Colonic mucosa (tissue), 4 donors: Measurements from ENCODE around the gene SARNP. TPM values are rescaled to one million over a fixed set of nuclear protein-coding genes. Genes with fewer than 3 reads are reported as not detected.
"Not testable (repeated sequence)": the region's sequence is repeated elsewhere in the genome, so short reads cannot be mapped to it uniquely, and the experiment has no call there.

ENCODE experiments used
- DNase-seq: peaks from one replicate; pipeline ENCODE4 v3.0.0-alpha.2; 2020
- H3K27ac ChIP-seq: fragments of 200-600 bp; one replicate; pipeline ENCODE4 v1.8.0; 2021
- H3K27me3 ChIP-seq: fragments of 200-600 bp; one replicate; pipeline ENCODE4 v1.8.0; 2021
- H3K36me3 ChIP-seq: fragments of 200-600 bp; one replicate; pipeline ENCODE4 v1.8.0; 2021
- H3K4me1 ChIP-seq: fragments of 200-600 bp; one replicate; pipeline ENCODE4 v1.8.0; 2021; ENCODE audit warnings: mild to moderate bottlenecking
- H3K4me3 ChIP-seq: fragments of 200-600 bp; one replicate; pipeline ENCODE4 v1.8.0; 2021
- H3K9ac ChIP-seq, 2 donors: one replicate each; pipeline ENCODE4 v1.7.0; 2013; ENCODE audit warnings: control low read depth in 2 of 2, low read depth in 2 of 2, low read length in 2 of 2
- H3K9me3 ChIP-seq: fragments of 200-600 bp; one replicate; pipeline ENCODE4 v1.8.0; 2021
- CTCF ChIP-seq: fragments of 200-600 bp; IDR thresholded peaks from one replicate; pipeline ENCODE4 v1.8.0; 2022; ENCODE audit warnings: antibody characterized with exemption, mild to moderate bottlenecking
- intact Hi-C: fragments of 100-400 bp; cut with DNase I; formaldehyde crosslinking; loops from one replicate; pipeline ENCODE4 v1.14.1; 2022
- total RNA-seq, 2 donors: library from RNA; stranded (reverse); fragmentation: NEBNext Ultra II Directional in 1 of 2; extraction: Animal tissue kit (Norgen Biotek cat#: 25700) in 1 of 2; gene quantifications; one replicate each; pipeline ENCODE4 v1.2.1, GENCODE V29; 2021
- donor health status: healthy.
- donor health status: DM: no; HTN: no; CAD: no.
- donor health status: DM: no; HTN: no; CAD: no.

Gene SARNP
- total RNA-seq, 2 donors from 2014 or later: 52.3 to 53.0 TPM

DNA sequence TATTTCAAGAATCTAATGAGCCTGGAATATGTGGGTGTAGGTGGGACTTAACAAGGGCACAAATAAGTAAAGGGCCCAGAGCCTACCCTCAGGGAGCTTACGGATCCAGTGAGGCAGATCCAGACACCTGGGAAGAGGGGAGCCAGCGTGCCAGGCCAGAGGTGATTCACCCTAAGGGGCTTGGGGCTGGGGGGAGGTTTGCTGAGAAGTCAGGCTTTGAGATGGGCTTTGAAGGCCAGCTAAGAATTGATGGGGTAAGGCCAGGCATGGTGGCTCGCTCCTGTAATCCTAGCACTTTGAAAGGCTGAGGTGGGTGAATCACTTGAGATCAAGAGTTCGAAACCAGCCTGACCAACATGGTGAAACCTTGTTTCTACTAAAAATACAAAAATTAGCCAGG is 25.9 kb upstream of the SARNP start:
- no peak for TF ChIP-seq CTCF
- DNase-seq: no peak
- H3K4me1 ChIP-seq: no peaks in the 10 kb centered on the region
- no peaks in the 10 kb centered on the region for H3K36me3 ChIP-seq
- no peak overlapping the region for H3K4me3 ChIP-seq
- no peaks in the 10 kb centered on the region for H3K27me3 ChIP-seq
- intact Hi-C loops: no loop called here
- peak overlapping the region; percentile 47 for H3K27ac ChIP-seq
- H3K9ac ChIP-seq: no peak overlapping the region
- H3K9me3 ChIP-seq: no peaks in the 10 kb centered on the region

DNA sequence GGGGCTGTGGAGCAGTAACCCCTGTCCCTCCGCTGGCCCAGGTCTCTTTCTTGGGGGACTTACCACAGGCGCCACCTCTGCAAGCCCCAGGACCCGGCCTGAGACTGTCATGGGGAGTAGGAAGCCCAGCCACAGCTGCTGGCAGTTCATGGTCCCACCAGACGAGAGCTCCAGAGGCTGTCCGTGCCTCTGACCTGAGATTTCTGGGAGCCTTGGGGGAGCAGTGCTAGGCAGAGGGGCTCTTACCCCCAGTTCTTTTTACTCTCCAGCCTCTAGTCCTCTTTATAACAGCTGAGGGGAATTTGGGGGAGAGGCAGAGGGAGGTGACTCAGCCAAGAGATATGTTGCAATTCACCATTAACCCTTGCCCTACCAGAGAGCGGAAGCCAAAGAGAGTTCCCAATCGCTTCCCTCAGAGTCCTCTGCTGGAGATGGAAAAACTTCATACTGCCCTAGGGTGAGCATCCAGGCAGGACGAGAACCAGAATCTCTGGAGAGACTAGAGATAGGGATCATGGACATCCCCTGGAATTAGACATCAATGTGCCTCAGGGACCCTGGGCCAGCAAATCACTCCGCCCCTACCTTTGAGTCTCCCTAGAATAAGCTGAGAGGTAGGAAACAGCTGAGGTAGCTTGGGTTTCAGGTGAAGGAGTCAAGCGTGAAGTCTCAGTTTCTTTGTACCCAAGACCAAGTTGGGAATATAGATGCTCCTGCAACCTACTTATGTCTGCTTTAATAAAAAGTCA is 25.3 kb upstream of the SARNP start, which contains the start of gene MMP19:
MMP19 (minus strand) TSS at position 256 of the 749 bp plus-strand sequence; CDS start at position 150, 106 bp downstream.
- no peak for TF ChIP-seq CTCF
- DNase-seq: no peak
- H3K27ac ChIP-seq: peak within 1 kb of the TSS; percentile 47
- H3K9me3 ChIP-seq: no peaks in the 10 kb centered on the region
- no peaks in the 10 kb centered on the region for H3K27me3 ChIP-seq
- peak within 1 kb of the TSS; percentile 32 to 71 for H3K9ac ChIP-seq
- H3K4me1 ChIP-seq: no peaks in the 10 kb centered on the region
- intact Hi-C loops: no loop called here
- H3K36me3 ChIP-seq: no peaks in the 10 kb centered on the region
- H3K4me3 ChIP-seq: peak within 1 kb of the TSS; percentile 19

DNA sequence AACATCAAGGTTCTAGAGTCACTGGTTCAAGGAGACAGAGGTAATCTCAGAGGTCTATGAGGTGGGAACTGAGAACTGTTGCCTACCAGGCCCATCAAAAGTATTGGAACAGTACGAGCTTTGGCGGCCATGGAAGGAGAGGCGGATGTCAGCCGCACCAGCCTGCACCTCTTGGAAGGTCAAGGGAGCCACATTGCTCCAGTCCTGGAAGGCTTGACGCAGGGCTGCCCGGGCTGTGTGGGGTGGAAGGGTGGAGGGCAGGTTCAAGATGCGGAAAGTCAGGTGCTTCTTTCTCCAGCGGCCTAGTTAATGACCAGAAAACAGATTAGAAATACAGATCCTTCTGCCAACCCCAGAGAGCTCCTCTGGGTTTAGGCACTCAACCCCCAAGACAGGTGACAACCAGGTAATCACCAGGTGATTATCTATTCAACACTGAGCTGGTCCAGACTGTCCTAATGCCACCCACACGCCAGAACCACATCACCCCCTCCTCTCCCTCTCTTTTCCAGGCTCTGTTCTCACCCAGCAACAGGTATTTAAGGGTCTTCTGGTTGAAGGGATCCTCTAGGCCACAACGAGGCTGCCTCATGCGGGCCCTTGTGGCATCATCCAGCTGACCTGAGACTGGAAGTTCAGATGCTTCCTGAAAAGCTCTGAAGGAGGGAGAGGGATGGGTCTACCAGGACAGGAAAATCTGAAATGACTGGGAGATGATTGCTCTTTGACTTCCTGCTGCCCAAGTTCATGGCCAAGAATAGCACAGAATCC is 23.2 kb upstream of the SARNP start:
- Histone ChIP-seq H3K27ac (no peak overlapping the region), H3K27me3 (no peaks in the 10 kb centered on the region), H3K36me3 (no peaks in the 10 kb centered on the region), H3K9me3 (no peaks in the 10 kb centered on the region), H3K9ac (no peak overlapping the region), H3K4me3 (no peak overlapping the region), H3K4me1 (no peaks in the 10 kb centered on the region)
- no peak for DNase-seq
- TF ChIP-seq CTCF: no peak
- intact Hi-C loops: no loop called here

DNA sequence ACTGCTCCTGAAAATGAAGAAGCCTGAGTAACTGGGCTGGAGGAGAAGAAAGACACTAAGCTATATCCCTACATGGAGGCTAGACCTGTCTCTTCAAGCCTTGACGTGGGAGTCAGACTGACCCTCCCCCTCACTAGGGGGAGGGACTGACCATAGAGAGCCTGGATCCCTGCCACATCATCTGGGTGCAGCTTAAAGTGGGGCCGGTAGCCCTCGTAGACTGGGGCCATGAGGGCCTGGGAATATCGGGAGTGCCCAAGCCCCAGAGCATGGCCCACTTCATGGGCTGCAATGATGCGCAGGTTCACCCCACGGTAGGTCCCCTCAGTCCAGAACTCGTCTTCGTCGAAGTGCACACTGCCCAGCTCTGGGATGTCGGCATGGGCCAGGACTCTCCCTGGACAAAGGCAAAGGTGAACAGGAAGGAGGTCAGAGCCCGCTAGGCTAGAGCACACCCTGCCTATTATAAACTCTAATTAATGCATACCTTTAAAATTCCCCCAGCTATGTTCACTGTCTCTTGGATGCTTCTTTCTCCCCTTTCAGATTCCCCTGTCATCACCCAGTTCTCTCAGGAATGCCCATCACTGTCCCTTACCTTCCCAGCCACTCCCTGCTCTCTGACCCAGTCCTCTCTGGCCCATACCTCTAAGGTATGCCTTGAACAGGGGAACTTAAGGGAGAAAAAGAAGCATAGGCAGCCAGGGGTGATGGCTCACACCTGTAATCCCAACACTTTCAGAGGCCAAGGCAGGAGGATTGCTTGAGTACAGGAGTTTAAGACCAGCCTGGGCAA is 22.0 kb upstream of the SARNP start:
- Histone ChIP-seq H3K9ac (no peak overlapping the region), H3K27ac (no peak overlapping the region), H3K9me3 (no peaks in the 10 kb centered on the region), H3K27me3 (no peaks in the 10 kb centered on the region), H3K36me3 (no peaks in the 10 kb centered on the region), H3K4me1 (no peaks in the 10 kb centered on the region), H3K4me3 (no peak overlapping the region)
- intact Hi-C loops: no loop called here
- no peak for DNase-seq
- no peak for TF ChIP-seq CTCF

- intact Hi-C loops: no loop called here
- Histone ChIP-seq H3K9me3 (no peaks in the 10 kb centered on the region), H3K36me3 (no peaks in the 10 kb centered on the region), H3K4me3 (no peak overlapping the region), H3K9ac (no peak overlapping the region), H3K27me3 (no peaks in the 10 kb centered on the region), H3K4me1 (no peaks in the 10 kb centered on the region), H3K27ac (no peak overlapping the region)
- no peak for DNase-seq
- TF ChIP-seq CTCF: no peak
Observed at GRCh38 chr12:55838361-55838760, 20.8 kb upstream of the SARNP start.

- not testable (repeated sequence) for DNase-seq, H3K9me3 ChIP-seq, H3K27me3 ChIP-seq, H3K9ac ChIP-seq, H3K4me3 ChIP-seq, H3K4me1 ChIP-seq, H3K27ac ChIP-seq, H3K36me3 ChIP-seq
- intact Hi-C loops: loop anchor here (5.0 kb wide), 1 partner anchor 93 kb away; the partner anchor contains the start of gene PYM1
Observed at GRCh38 chr12:55834400-55834799, 16.9 kb upstream of the SARNP start.
